K562 (cell line): ENCODE data around the gene PLS1. TPM values are rescaled to one million over a fixed set of nuclear protein-coding genes. Genes with fewer than 3 reads are reported as not detected.

Experiments
- ATF1 ChIP-seq, 2 experiments: fragments of 450-650 bp in 1 of 2; IDR thresholded peaks; 2 replicates each; pipeline ENCODE4 v1.6.1; 2016; ENCODE audit warnings: missing compliant biosample characterization in 1 of 2, missing genetic modification characterization in 1 of 2
- CBFA2T3 ChIP-seq: fragments of 450-650 bp; IDR thresholded peaks from 2 replicates; pipeline ENCODE4 v1.6.1; 2017
- ELF1 ChIP-seq: fragments of 200-800 bp; sonication (Bioruptor generic); IDR thresholded peaks from 2 replicates; pipeline ENCODE4 v1.6.1; 2016; ENCODE audit warnings: missing genetic modification characterization, missing compliant biosample characterization
- HLTF ChIP-seq: fragments of 450-650 bp; IDR thresholded peaks from 2 replicates; pipeline ENCODE4 v1.6.1; 2016
- IFI16 ChIP-seq: fragments of 250-450 bp; sonication (Bioruptor Pico); IDR thresholded peaks from 2 replicates; pipeline ENCODE4 v2.1.2; 2022; ENCODE audit warnings: mild to moderate bottlenecking, inconsistent platforms
- NR2C2 ChIP-seq, 2 experiments: fragments of 200-800 bp in 1 of 2; sonication (Bioruptor generic) in 1 of 2; sonication (generic) in 1 of 2; formaldehyde crosslinking in 1 of 2; IDR thresholded peaks; 2 replicates each; pipeline versions ENCODE4 v1.6.1 to v1.8.0; 2016 to 2022; ENCODE audit warnings: mild to moderate bottlenecking in 1 of 2, missing compliant biosample characterization in 1 of 2, missing genetic modification characterization in 1 of 2, missing genetic modification reagents in 1 of 2
- POLR2A ChIP-seq: fragments of 450-650 bp; conservative IDR thresholded peaks from 2 replicates; pipeline ENCODE4 v1.6.1; 2016
- RFX7 ChIP-seq: fragments of 250-450 bp; sonication (Bioruptor Pico); IDR thresholded peaks from 2 replicates; pipeline ENCODE4 v1.5.1; 2021; ENCODE audit warnings: mild to moderate bottlenecking
- SMAD4 ChIP-seq: fragments of 250-450 bp; sonication (Bioruptor Pico); conservative IDR thresholded peaks from 2 replicates; pipeline ENCODE4 v1.8.0; 2021; ENCODE audit warnings: inconsistent platforms, mild to moderate bottlenecking, moderate library complexity
- SRSF1 ChIP-seq: fragments of 200-400 bp; formaldehyde crosslinking; IDR thresholded peaks from 2 replicates; pipeline ENCODE4 v1.6.1; 2017; ENCODE audit warnings: mild to moderate bottlenecking, low read depth, low read length, moderate library complexity
- SUPT5H ChIP-seq: fragments of 450-650 bp; IDR thresholded peaks from 2 replicates; pipeline ENCODE4 v1.6.1; 2016
- TARDBP ChIP-seq: fragments of 450-650 bp; IDR thresholded peaks from 2 replicates; pipeline ENCODE4 v1.6.1; 2016
- TEAD1 ChIP-seq, 2 experiments: fragments of 450-650 bp in 1 of 2; sonication (generic) in 1 of 2; formaldehyde crosslinking; IDR thresholded peaks; 2 replicates each; pipeline versions ENCODE4 v1.4.0 to v1.8.0; 2020 to 2022; ENCODE audit warnings: mild to moderate bottlenecking in 2 of 2, missing genetic modification reagents in 1 of 2
- ZSCAN32 ChIP-seq: fragments of 450-650 bp; formaldehyde crosslinking; IDR thresholded peaks from 2 replicates; pipeline ENCODE4 v1.4.0; 2020; ENCODE audit warnings: mild to moderate bottlenecking, moderate library complexity
- polyA plus RNA-seq, 8 experiments: library from polyadenylated mRNA; depleted of rRNA in 4 of 8; stranded (reverse) in 5 of 8; unstranded in 3 of 8; fragments of >200 nt; fragmentation: Nextera tagmentation in 2 of 8; fragmentation: Illumina TruSeq in 1 of 8; extraction: Ambion mirVana in 2 of 8; extraction: Trizol in 1 of 8; gene quantifications; 2 replicates each; pipeline versions ENCODE4 v1.2.1 to v1.2.3, GENCODE V29; 2011 to 2014; ENCODE audit warnings: inconsistent platforms in 1 of 8, missing spikeins in 1 of 8
- total RNA-seq, 7 experiments: library from RNA; depleted of rRNA in 6 of 7; stranded (reverse); fragments of >200 nt in 6 of 7; fragmentation: Illumina TruSeq in 2 of 7; extraction: Trizol in 2 of 7; gene quantifications; 2 replicates each; pipeline versions ENCODE4 v1.2.1 to v1.2.3, GENCODE V29; 2011 to 2021; ENCODE audit warnings: low replicate concordance in 1 of 7
- TF ChIP-seq, protein P1 (sequence below): fragments of 450-650 bp; IDR thresholded peaks from 2 replicates; pipeline ENCODE4 v1.6.1; 2016; ENCODE audit warnings: mild to moderate bottlenecking
- TF ChIP-seq, protein P2 (sequence below): fragments of 450-650 bp; IDR thresholded peaks from 2 replicates; pipeline ENCODE4 v1.6.1; 2018; ENCODE audit not compliant: partially characterized antibody
- TF ChIP-seq, protein P3 (sequence below): fragments of 250-450 bp; sonication (Bioruptor Pico); IDR thresholded peaks from 2 replicates; pipeline ENCODE4 v1.4.0; 2020; ENCODE audit warnings: mild to moderate bottlenecking
- TF ChIP-seq, protein P4 (sequence below): sonication (generic); IDR thresholded peaks from 2 replicates; pipeline ENCODE4 v1.6.1; 2016
- TF ChIP-seq, protein P5 (sequence below): fragments of 450-650 bp; IDR thresholded peaks from 2 replicates; pipeline ENCODE4 v1.6.1; 2016; ENCODE audit warnings: low read depth, mild to moderate bottlenecking, moderate library complexity

PLS1 gene
- total and polyA plus RNA-seq, 9 of the 15 experiments (the other 6 are each of a cell fraction or from before 2014, with no cell fraction given), result 6.1 to 21.3 (median 13.0) TPM

DNA sequence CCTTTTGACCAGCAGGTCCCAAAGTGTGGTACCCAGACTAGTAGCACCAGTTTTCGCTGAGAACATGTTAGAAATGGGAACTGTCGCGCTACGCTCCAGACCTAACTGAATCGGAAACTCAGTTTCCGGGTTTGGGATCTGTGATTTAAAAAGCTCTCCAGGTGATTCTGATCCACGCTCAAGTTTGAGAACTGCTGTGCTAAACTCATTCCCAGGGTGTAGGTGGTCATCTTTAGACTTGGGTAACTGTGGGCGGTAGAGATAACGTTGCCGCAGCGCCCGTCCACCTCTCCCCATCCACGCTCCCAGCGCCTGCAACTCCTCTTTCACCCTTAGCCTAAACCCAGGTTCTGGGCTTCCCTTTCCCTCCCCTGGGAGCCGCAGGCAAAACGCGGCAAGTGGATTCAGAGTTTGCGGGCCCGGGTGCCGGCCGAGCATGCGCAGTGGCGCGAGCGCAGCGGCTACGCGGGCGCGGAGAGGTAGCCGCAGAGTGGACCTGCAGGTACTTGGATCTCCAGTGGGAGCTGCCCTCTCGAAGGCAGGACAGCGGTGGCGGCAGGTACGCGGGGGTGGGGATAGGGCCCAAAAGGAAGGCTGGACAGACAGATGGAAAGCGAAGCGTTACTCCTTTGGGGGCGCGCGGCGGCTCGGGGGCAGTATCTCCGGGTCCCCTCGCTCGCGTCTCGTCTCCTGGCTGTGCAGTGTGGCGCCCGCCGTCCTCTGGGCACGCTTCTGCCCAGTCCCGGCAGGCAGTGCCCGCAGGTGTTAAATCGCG is at the start of gene PLS1 (continued):
- TF ChIP-seq NR2C2 (CRISPR knock-in tag; IDR thresholded peaks at IDR 0.05) (no peak), NR2C2 (tag; IDR thresholded peaks at IDR 0.05) (peak; percentile 79), SUPT5H (peak; percentile 88), ZSCAN32 (CRISPR knock-in tag) (no peak), CBFA2T3 (peak; percentile 37; the same call in 1 of the 2 replicates), SRSF1 (no peak), RFX7 (CRISPR knock-in tag) (no peak), ELF1 (tag) (peak; percentile 92), SMAD4 (CRISPR knock-in tag) (peak; percentile 56; the same call in 1 of the 2 replicates), TARDBP (peak; percentile 82; the same call in 1 of the 2 replicates), HLTF (peak; percentile 20; the same call in 1 of the 2 replicates), ATF1 (CRISPR knock-in tag; IDR thresholded peaks at IDR 0.05) (no peak), ATF1 (tag; IDR thresholded peaks at IDR 0.05) (peak; percentile 65), TEAD1 (CRISPR knock-in tag; IDR thresholded peaks at IDR 0.05) (peak; percentile 49 to 55; a peak in 3 of 4 replicates), IFI16 (CRISPR knock-in tag) (no peak), POLR2A (peak; percentile 88)
- TF ChIP-seq, protein P1, sequence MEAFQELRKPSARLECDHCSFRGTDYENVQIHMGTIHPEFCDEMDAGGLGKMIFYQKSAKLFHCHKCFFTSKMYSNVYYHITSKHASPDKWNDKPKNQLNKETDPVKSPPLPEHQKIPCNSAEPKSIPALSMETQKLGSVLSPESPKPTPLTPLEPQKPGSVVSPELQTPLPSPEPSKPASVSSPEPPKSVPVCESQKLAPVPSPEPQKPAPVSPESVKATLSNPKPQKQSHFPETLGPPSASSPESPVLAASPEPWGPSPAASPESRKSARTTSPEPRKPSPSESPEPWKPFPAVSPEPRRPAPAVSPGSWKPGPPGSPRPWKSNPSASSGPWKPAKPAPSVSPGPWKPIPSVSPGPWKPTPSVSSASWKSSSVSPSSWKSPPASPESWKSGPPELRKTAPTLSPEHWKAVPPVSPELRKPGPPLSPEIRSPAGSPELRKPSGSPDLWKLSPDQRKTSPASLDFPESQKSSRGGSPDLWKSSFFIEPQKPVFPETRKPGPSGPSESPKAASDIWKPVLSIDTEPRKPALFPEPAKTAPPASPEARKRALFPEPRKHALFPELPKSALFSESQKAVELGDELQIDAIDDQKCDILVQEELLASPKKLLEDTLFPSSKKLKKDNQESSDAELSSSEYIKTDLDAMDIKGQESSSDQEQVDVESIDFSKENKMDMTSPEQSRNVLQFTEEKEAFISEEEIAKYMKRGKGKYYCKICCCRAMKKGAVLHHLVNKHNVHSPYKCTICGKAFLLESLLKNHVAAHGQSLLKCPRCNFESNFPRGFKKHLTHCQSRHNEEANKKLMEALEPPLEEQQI, result peak; percentile 84
- TF ChIP-seq, protein P2, sequence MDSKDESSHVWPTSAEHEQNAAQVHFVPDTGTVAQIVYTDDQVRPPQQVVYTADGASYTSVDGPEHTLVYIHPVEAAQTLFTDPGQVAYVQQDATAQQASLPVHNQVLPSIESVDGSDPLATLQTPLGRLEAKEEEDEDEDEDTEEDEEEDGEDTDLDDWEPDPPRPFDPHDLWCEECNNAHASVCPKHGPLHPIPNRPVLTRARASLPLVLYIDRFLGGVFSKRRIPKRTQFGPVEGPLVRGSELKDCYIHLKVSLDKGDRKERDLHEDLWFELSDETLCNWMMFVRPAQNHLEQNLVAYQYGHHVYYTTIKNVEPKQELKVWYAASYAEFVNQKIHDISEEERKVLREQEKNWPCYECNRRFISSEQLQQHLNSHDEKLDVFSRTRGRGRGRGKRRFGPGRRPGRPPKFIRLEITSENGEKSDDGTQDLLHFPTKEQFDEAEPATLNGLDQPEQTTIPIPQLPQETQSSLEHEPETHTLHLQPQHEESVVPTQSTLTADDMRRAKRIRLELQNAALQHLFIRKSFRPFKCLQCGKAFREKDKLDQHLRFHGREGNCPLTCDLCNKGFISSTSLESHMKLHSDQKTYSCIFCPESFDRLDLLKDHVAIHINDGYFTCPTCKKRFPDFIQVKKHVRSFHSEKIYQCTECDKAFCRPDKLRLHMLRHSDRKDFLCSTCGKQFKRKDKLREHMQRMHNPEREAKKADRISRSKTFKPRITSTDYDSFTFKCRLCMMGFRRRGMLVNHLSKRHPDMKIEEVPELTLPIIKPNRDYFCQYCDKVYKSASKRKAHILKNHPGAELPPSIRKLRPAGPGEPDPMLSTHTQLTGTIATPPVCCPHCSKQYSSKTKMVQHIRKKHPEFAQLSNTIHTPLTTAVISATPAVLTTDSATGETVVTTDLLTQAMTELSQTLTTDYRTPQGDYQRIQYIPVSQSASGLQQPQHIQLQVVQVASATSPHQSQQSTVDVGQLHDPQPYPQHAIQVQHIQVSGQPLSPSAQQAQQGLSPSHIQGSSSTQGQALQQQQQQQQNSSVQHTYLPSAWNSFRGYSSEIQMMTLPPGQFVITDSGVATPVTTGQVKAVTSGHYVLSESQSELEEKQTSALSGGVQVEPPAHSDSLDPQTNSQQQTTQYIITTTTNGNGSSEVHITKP, result peak; percentile 98
- TF ChIP-seq, protein P3, sequence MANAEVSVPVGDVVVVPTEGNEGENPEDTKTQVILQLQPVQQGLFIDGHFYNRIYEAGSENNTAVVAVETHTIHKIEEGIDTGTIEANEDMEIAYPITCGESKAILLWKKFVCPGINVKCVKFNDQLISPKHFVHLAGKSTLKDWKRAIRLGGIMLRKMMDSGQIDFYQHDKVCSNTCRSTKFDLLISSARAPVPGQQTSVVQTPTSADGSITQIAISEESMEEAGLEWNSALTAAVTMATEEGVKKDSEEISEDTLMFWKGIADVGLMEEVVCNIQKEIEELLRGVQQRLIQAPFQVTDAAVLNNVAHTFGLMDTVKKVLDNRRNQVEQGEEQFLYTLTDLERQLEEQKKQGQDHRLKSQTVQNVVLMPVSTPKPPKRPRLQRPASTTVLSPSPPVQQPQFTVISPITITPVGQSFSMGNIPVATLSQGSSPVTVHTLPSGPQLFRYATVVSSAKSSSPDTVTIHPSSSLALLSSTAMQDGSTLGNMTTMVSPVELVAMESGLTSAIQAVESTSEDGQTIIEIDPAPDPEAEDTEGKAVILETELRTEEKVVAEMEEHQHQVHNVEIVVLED (CRISPR knock-in tag), result peak; percentile 57; the same call in 1 of the 2 replicates
- TF ChIP-seq, protein P4, sequence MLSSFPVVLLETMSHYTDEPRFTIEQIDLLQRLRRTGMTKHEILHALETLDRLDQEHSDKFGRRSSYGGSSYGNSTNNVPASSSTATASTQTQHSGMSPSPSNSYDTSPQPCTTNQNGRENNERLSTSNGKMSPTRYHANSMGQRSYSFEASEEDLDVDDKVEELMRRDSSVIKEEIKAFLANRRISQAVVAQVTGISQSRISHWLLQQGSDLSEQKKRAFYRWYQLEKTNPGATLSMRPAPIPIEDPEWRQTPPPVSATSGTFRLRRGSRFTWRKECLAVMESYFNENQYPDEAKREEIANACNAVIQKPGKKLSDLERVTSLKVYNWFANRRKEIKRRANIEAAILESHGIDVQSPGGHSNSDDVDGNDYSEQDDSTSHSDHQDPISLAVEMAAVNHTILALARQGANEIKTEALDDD, result peak; percentile 44; the same call in 1 of the 2 replicates
- TF ChIP-seq, protein P5, sequence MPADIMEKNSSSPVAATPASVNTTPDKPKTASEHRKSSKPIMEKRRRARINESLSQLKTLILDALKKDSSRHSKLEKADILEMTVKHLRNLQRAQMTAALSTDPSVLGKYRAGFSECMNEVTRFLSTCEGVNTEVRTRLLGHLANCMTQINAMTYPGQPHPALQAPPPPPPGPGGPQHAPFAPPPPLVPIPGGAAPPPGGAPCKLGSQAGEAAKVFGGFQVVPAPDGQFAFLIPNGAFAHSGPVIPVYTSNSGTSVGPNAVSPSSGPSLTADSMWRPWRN, result 0 out of 2 replicates have a peak, but pooled peaks have one; percentile 15
